Measurements from ENCODE around the gene RAB20.

Gene RAB20

DNA sequence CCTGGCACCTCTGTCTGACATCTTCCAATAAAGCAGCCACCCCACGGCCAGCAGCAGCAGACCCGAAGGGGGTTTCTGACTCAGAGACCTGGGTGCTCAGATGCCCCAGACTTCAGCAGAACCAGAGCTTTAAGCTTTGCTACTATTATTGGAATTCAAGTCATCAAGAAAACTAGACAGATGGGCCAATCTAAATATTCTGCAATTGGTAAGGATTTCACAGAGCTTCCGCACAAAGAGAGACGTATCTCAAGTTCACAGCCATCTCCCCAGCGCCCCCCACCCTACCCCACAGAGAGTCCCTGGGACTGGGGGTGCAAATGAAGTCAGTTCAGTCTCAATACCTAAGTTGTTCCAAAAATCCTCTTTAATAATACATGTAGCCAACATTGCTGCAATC lies 38.8 kb downstream of the RAB20 start:
- TF ChIP-seq, protein P1, sequence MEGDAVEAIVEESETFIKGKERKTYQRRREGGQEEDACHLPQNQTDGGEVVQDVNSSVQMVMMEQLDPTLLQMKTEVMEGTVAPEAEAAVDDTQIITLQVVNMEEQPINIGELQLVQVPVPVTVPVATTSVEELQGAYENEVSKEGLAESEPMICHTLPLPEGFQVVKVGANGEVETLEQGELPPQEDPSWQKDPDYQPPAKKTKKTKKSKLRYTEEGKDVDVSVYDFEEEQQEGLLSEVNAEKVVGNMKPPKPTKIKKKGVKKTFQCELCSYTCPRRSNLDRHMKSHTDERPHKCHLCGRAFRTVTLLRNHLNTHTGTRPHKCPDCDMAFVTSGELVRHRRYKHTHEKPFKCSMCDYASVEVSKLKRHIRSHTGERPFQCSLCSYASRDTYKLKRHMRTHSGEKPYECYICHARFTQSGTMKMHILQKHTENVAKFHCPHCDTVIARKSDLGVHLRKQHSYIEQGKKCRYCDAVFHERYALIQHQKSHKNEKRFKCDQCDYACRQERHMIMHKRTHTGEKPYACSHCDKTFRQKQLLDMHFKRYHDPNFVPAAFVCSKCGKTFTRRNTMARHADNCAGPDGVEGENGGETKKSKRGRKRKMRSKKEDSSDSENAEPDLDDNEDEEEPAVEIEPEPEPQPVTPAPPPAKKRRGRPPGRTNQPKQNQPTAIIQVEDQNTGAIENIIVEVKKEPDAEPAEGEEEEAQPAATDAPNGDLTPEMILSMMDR (IDR thresholded peaks at IDR 0.05): no peak
- no peak for DNase-seq
- H3K36me3 ChIP-seq: peaks cover 0 to 4% (median 0%) of the 10 kb centered on the region in 3 donors
- H3K27me3 ChIP-seq: no peaks in the 10 kb centered on the region
- no peaks in the 10 kb centered on the region for H3K9me3 ChIP-seq
- peaks cover 23 to 99% (median 93%) of the 10 kb centered on the region in 4 donors for H3K4me1 ChIP-seq
- no peak overlapping the region for H3K4me3 ChIP-seq
- H3K27ac ChIP-seq: peak overlapping the region; percentile 83 to 90
- intact Hi-C loops (cut with DNase I; ENCODE audit: low total_unique reads): no loop called here

DNA sequence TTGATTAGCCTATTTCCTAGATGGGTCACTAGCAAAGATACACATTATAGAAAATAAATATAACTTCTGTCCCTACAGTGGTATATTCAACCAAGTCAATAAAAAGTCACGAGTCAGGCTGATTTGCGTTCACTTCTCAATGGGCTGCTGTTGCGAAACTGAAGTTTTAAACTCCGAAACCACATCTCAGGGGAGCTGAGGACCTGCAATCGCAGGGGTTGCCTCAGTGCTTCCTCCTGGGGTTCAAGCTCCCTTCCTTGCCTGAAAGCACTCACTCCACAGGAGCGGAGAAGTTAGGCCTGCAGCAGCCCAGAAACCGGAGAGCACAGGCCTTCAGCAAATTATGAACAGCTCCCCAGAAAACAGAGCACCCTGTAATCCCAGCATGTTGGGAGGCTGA lies 39.6 kb downstream of the RAB20 start:
- Histone ChIP-seq H3K9me3 (no peaks in the 10 kb centered on the region), H3K4me1 (peaks cover 23 to 99% (median 86%) of the 10 kb centered on the region in 4 donors), H3K36me3 (peaks cover 0 to 4% (median 0%) of the 10 kb centered on the region in 3 donors), H3K4me3 (no peak overlapping the region), H3K27ac (peak overlapping the region; percentile 83 to 90), H3K27me3 (no peaks in the 10 kb centered on the region)
- DNase-seq: peak in 1 of 2 donors; percentile 67
- TF ChIP-seq, protein P1 (IDR thresholded peaks at IDR 0.05): no peak
- intact Hi-C loops (cut with DNase I; ENCODE audit: low total_unique reads): no loop called here

DNA sequence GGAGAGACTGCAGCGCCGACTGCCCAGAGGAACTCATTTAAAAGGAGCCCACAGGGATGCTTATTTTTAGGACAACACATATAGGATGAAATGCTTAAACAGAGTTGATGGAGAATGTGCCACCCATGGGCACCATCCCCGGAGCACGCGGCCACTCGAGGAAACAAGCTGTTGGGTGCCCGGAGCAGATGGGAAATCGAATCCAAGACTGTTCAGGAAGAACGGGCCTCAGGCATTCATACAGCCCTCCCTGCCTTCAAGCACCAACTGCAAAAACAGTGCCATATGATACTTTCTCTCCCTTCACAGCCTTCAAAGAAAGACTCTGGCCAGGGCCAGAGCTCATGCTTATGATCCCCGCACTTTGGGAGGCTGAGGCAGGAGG lies 40.2 kb downstream of the RAB20 start:
- peaks cover 0 to 4% (median 0%) of the 10 kb centered on the region in 3 donors for H3K36me3 ChIP-seq
- H3K4me3 ChIP-seq: no peak overlapping the region
- H3K27ac ChIP-seq: peak overlapping the region; percentile 83 to 90
- no peaks in the 10 kb centered on the region for H3K9me3 ChIP-seq
- no peaks in the 10 kb centered on the region for H3K27me3 ChIP-seq
- DNase-seq: no peak
- peaks cover 23 to 93% (median 79%) of the 10 kb centered on the region in 4 donors for H3K4me1 ChIP-seq
- intact Hi-C loops (cut with DNase I; ENCODE audit: low total_unique reads): no loop called here
- TF ChIP-seq, protein P1 (IDR thresholded peaks at IDR 0.05): no peak

DNA sequence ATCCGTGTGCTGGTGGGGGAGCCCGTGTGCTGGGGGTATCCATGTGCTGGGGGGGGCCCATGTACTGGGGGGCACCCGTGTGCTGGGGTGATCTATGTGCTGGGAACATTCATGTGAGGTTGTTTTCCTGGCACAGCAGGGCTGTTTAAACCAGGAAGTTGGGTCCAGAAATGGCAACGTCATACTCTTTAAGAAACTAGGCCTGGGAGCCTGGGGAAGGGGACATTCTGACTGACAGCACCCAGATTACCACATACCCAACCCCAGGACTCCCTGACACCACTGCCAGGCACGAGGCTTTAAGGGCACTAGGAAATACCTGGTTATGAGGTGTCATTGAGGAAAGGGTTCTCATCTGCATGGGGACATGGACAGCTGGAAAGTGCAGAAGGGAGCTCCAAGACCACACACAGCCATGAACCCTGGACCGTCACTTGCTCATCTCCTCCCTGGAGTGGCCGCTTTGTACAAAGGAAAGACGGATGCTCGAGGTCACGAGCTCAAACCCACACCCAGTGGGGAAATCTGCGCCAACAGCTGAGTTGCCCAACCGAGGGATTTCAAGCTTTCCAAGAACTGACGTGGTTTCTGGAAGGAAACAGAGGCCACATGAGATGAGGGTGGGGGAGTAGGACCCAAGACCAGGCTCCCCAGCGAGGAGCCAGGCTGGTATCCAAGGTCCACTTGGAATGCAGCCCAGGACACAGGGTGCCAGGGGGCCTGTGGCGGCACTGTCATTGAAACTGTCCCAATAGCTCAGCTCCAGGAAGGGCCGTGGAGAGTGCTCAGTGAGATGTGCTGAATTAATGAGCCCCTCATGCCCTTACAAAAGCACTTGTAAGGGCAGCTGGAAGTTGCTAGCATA lies 40.9 kb downstream of the RAB20 start:
- H3K27me3 ChIP-seq: no peaks in the 10 kb centered on the region
- intact Hi-C loops (cut with DNase I; ENCODE audit: low total_unique reads): no loop called here
- TF ChIP-seq, protein P1 (IDR thresholded peaks at IDR 0.05): no peak
- DNase-seq: peak; percentile 92 to 97
- peaks cover 17 to 87% (median 73%) of the 10 kb centered on the region in 4 donors for H3K4me1 ChIP-seq
- H3K27ac ChIP-seq: peak overlapping the region; percentile 83 to 90
- H3K4me3 ChIP-seq: no peak overlapping the region
- H3K36me3 ChIP-seq: peaks cover 0 to 4% (median 0%) of the 10 kb centered on the region in 3 donors
- H3K9me3 ChIP-seq: no peaks in the 10 kb centered on the region

DNA sequence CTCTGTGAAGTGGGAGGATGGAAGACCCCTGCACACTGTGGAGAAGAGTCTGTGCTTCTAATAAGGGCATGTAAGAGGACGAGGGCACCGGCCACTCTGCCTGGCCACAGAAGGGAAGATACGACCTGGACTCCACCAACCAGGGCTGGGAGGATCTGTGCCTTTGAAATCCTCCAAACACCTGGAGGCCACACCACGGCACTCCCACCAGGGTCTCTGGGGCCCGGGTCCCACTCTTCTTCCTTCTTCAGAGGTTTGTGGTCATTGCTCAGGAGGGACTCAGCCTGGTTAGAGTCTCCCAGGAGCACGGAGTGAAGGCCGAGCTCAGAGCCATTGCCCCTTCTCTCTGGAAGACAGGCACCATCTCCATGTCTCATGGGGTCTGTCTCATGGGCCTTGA lies 42.0 kb downstream of the RAB20 start:
- H3K27ac ChIP-seq: peak overlapping the region; percentile 83 to 90
- TF ChIP-seq, protein P1 (IDR thresholded peaks at IDR 0.05): no peak

More for the DNA sequence above, 42.0 kb downstream of the RAB20 start:
- peaks cover 14 to 75% (median 62%) of the 10 kb centered on the region in 4 donors for H3K4me1 ChIP-seq
- H3K9me3 ChIP-seq: no peaks in the 10 kb centered on the region
- intact Hi-C loops (cut with DNase I; ENCODE audit: low total_unique reads): no loop called here
- DNase-seq: peak in 1 of 2 donors; percentile 64
- peaks cover 0 to 11% (median 0%) of the 10 kb centered on the region in 3 donors for H3K36me3 ChIP-seq
- no peaks in the 10 kb centered on the region for H3K27me3 ChIP-seq
- H3K4me3 ChIP-seq: no peak overlapping the region

Data from tibial artery (tissue), 4 donors.